Thoracic aorta (tissue), 2 donors: ENCODE data around the gene CLDN14. TPM values are rescaled to one million over a fixed set of nuclear protein-coding genes. Genes with fewer than 3 reads are reported as not detected.

Experiments used
- ATAC-seq: fragments of 150-250 bp; one replicate; pipeline ENCODE4 v1.8.0; 2017; ENCODE audit warnings: low read depth; ENCODE audit not compliant: insufficient number of reproducible peaks, low FRiP score
- DNase-seq: peaks from one replicate; pipeline ENCODE4 v3.0.0-alpha.2; 2020; ENCODE audit warnings: low spot score
- H3K27ac ChIP-seq, 2 donors: fragments of 200-600 bp; sonication (generic); 1 replicate in 1 of 2; 2 replicates in 1 of 2; pipeline ENCODE4 v1.5.1; 2016; ENCODE audit warnings: mild to moderate bottlenecking in 2 of 2, moderate library complexity in 2 of 2
- H3K27me3 ChIP-seq: fragments of 200-600 bp; sonication (generic); replicated peaks from 2 replicates; pipeline ENCODE4 v1.6.0; 2016; ENCODE audit warnings: mild to moderate bottlenecking; ENCODE audit not compliant: insufficient read depth
- H3K36me3 ChIP-seq: fragments of 200-600 bp; sonication (generic); one replicate; pipeline ENCODE4 v1.5.1; 2016
- H3K4me1 ChIP-seq, 2 donors: fragments of 200-600 bp; sonication (generic); 1 replicate in 1 of 2; 2 replicates in 1 of 2; pipeline versions ENCODE4 v1.5.1 to v1.6.0; 2016; ENCODE audit warnings: low read depth in 2 of 2, mild to moderate bottlenecking in 1 of 2; ENCODE audit not compliant: control insufficient read depth in 1 of 2
- H3K4me3 ChIP-seq: fragments of 200-600 bp; sonication (generic); 2 replicates; pipeline ENCODE4 v1.5.1; 2016; ENCODE audit warnings: mild to moderate bottlenecking
- H3K9me3 ChIP-seq: fragments of 200-600 bp; sonication (generic); 2 replicates; pipeline ENCODE4 v1.5.1; 2016
- CTCF ChIP-seq: fragments of 200-600 bp; sonication (generic); IDR thresholded peaks from one replicate; pipeline ENCODE4 v1.5.1; 2019; ENCODE audit warnings: antibody characterized with exemption
- total RNA-seq, 2 donors: library from RNA; depleted of rRNA; stranded (reverse); fragments of >200 nt; gene quantifications; one replicate each; pipeline versions ENCODE4 v1.1.0 to v1.2.3, GENCODE V29; 2016

Gene CLDN14
- total RNA-seq, 2 donors from 2014 or later: not detected

- Histone ChIP-seq H3K4me1 (no peaks in the 10 kb centered on the region), H3K36me3 (no peaks in the 10 kb centered on the region), H3K4me3 (no peak overlapping the region), H3K9me3 (no peaks in the 10 kb centered on the region), H3K27ac (no peak overlapping the region), H3K27me3 (no peaks in the 10 kb centered on the region)
- ATAC-seq (no peak), DNase-seq (no peak)
- TF ChIP-seq CTCF: no peak
Observed at GRCh38 chr21:36522219-36522808, 42.4 kb upstream of the CLDN14 start.

GRCh38 chr21:36518883-36519492, 39.1 kb upstream of the CLDN14 start:
- Histone ChIP-seq H3K27ac (no peak overlapping the region), H3K9me3 (no peaks in the 10 kb centered on the region), H3K4me1 (no peaks in the 10 kb centered on the region), H3K27me3 (no peaks in the 10 kb centered on the region), H3K4me3 (no peak overlapping the region), H3K36me3 (no peaks in the 10 kb centered on the region)
- DNase-seq (no peak), ATAC-seq (no peak)
- no peak for TF ChIP-seq CTCF

GRCh38 chr21:36517366-36518075, 37.6 kb upstream of the CLDN14 start:
- no peaks in the 10 kb centered on the region for H3K4me1 ChIP-seq
- H3K27me3 ChIP-seq: no peaks in the 10 kb centered on the region
- no peak overlapping the region for H3K27ac ChIP-seq
- no peak for DNase-seq
- no peak for ATAC-seq
- H3K9me3 ChIP-seq: no peaks in the 10 kb centered on the region
- H3K36me3 ChIP-seq: no peaks in the 10 kb centered on the region
- TF ChIP-seq CTCF: no peak
- H3K4me3 ChIP-seq: no peak overlapping the region

- H3K27ac ChIP-seq: no peak overlapping the region
- no peak for ATAC-seq
- no peaks in the 10 kb centered on the region for H3K9me3 ChIP-seq
- H3K27me3 ChIP-seq: no peaks in the 10 kb centered on the region
- no peak for DNase-seq
- no peak for TF ChIP-seq CTCF
- no peaks in the 10 kb centered on the region for H3K36me3 ChIP-seq
- no peak overlapping the region for H3K4me3 ChIP-seq
- no peaks in the 10 kb centered on the region for H3K4me1 ChIP-seq
Observed at GRCh38 chr21:36516281-36516680, 36.4 kb upstream of the CLDN14 start.

GRCh38 chr21:36513430-36513829, 33.5 kb upstream of the CLDN14 start:
- ATAC-seq: no peak
- Histone ChIP-seq H3K9me3 (no peaks in the 10 kb centered on the region), H3K27me3 (no peaks in the 10 kb centered on the region), H3K36me3 (no peaks in the 10 kb centered on the region), H3K4me1 (no peaks in the 10 kb centered on the region), H3K4me3 (no peak overlapping the region), H3K27ac (no peak overlapping the region)
- no peak for DNase-seq
- no peak for TF ChIP-seq CTCF
